IMR-90 (cell line): ENCODE measurements around the gene ZNF747. TPM values are rescaled to one million over a fixed set of nuclear protein-coding genes. Genes with fewer than 3 reads are reported as not detected.

ENCODE experiments used
- ATAC-seq: fragments of 200-7000 bp; cut with Tn5 transposase; 2 replicates; pipeline ENCODE4 v1.9.1; 2020; ENCODE audit warnings: low read depth, mild to moderate bottlenecking, moderate library complexity
- BruUV-seq: library from RNA; stranded (reverse); fragments of 400-500 nt; replicated peaks from 2 replicates; lab custom pipeline; 2021; lab: Mats Ljungman, UMichigan
- CTCF ChIA-PET: fragments of 300-600 bp; formaldehyde crosslinking; extraction: SDS; loops from one replicate; lab custom pipeline; 2021; ENCODE audit warnings: antibody characterized with exemption; lab: Yijun Ruan, JAX
- POLR2A ChIA-PET: fragments of 300-600 bp; sonication (Branson Sonifier 250); formaldehyde crosslinking; loops from one replicate; lab custom pipeline; 2022; ENCODE audit warnings: antibody characterized with exemption; ENCODE audit not compliant: unreplicated experiment; lab: Charles Lee
- DNase-seq: peaks from one replicate; pipeline ENCODE4 v3.0.0; 2013
- H2AFZ ChIP-seq: replicated peaks from 2 replicates; pipeline ENCODE3; 2013; ENCODE audit warnings: low read length, mild to moderate bottlenecking; ENCODE audit not compliant: poor library complexity
- H2AK5ac ChIP-seq: 2 replicates; pipeline ENCODE4 v1.6.1; 2013; ENCODE audit warnings: low read depth, low read length, inconsistent platforms
- H2AK9ac ChIP-seq: replicated peaks from 2 replicates; pipeline ENCODE3; 2013; ENCODE audit warnings: mild to moderate bottlenecking, low read depth, low read length, moderate library complexity; ENCODE audit not compliant: poor library complexity
- H2BK120ac ChIP-seq: 2 replicates; pipeline ENCODE4 v1.6.1; 2013; ENCODE audit warnings: low read depth, low read length, inconsistent platforms
- H2BK15ac ChIP-seq: 3 replicates; pipeline ENCODE4 v1.6.1; 2013; ENCODE audit warnings: low read depth, low read length, inconsistent platforms
- H2BK20ac ChIP-seq: 2 replicates; pipeline ENCODE4 v1.6.1; 2013; ENCODE audit warnings: low read depth, mild to moderate bottlenecking, inconsistent platforms, low read length, moderate library complexity
- H2BK5ac ChIP-seq: 2 replicates; pipeline ENCODE4 v1.6.1; 2013; ENCODE audit warnings: mild to moderate bottlenecking, low read depth, low read length, inconsistent platforms; ENCODE audit not compliant: poor library complexity, severe bottlenecking
- H3K14ac ChIP-seq: replicated peaks from 2 replicates; pipeline ENCODE4 v1.6.1; 2013; ENCODE audit warnings: low read depth, low read length, inconsistent platforms
- H3K18ac ChIP-seq: 2 replicates; pipeline ENCODE4 v1.6.1; 2013; ENCODE audit warnings: low read depth, low read length, control low read depth
- H3K23ac ChIP-seq: 2 replicates; pipeline ENCODE4 v1.6.1; 2013; ENCODE audit warnings: low read depth, low read length, inconsistent platforms
- H3K27ac ChIP-seq: 2 replicates; pipeline ENCODE4 v1.5.1; 2013; ENCODE audit warnings: mild to moderate bottlenecking, control low read depth, low read length; ENCODE audit not compliant: insufficient read depth
- H3K27me3 ChIP-seq: 2 replicates; pipeline ENCODE4 v1.6.1; 2013; ENCODE audit warnings: low read length; ENCODE audit not compliant: control insufficient read depth, insufficient read depth
- H3K36me3 ChIP-seq: 2 replicates; pipeline ENCODE4 v1.6.1; 2013; ENCODE audit warnings: low read length, mixed read lengths; ENCODE audit not compliant: control insufficient read depth, insufficient read depth
- H3K4ac ChIP-seq: 2 replicates; pipeline ENCODE4 v1.6.1; 2013; ENCODE audit warnings: low read depth, low read length, inconsistent platforms
- H3K4me1 ChIP-seq: 2 replicates; pipeline ENCODE4 v1.6.1; 2013; ENCODE audit warnings: low read length, mixed read lengths; ENCODE audit not compliant: control insufficient read depth, insufficient read depth
- H3K4me2 ChIP-seq: 2 replicates; pipeline ENCODE4 v1.6.1; 2013; ENCODE audit warnings: low read depth, mild to moderate bottlenecking, control low read depth, low read length, moderate library complexity
- H3K4me3 ChIP-seq: 2 replicates; pipeline ENCODE4 v1.5.1; 2013; ENCODE audit warnings: low read depth, mild to moderate bottlenecking, control low read depth, low read length, moderate library complexity; ENCODE audit not compliant: insufficient read depth
- H3K56ac ChIP-seq: 2 replicates; pipeline ENCODE4 v1.6.1; 2013; ENCODE audit warnings: low read length, inconsistent platforms; ENCODE audit not compliant: insufficient read depth; ENCODE audit errors: extremely low read depth
- H3K79me1 ChIP-seq, 2 experiments: 2 replicates each; pipeline ENCODE4 v1.6.1; 2013; ENCODE audit warnings: low read length in 2 of 2, inconsistent platforms in 1 of 2, low read depth in 1 of 2
- H3K9ac ChIP-seq: 2 replicates; pipeline ENCODE4 v1.6.1; 2013; ENCODE audit warnings: low read depth, low read length, control low read depth
- H3K9me1 ChIP-seq: 2 replicates; pipeline ENCODE4 v1.6.1; 2013; ENCODE audit warnings: low read length, inconsistent platforms; ENCODE audit not compliant: insufficient read depth
- H3K9me3 ChIP-seq: 2 replicates; pipeline ENCODE4 v1.6.1; 2013; ENCODE audit warnings: low read length; ENCODE audit not compliant: control insufficient read depth, insufficient read depth
- H4K20me1 ChIP-seq: 2 replicates; pipeline ENCODE4 v1.6.1; 2013; ENCODE audit warnings: low read length, inconsistent platforms; ENCODE audit not compliant: insufficient read depth
- H4K5ac ChIP-seq: 2 replicates; pipeline ENCODE4 v1.6.1; 2013; ENCODE audit warnings: mild to moderate bottlenecking, low read depth, low read length, control low read depth
- H4K8ac ChIP-seq, 2 experiments: 2 replicates each; pipeline ENCODE4 v1.6.1; 2013; ENCODE audit warnings: low read depth in 2 of 2, low read length in 2 of 2, control low read depth in 1 of 2, inconsistent platforms in 1 of 2
- H4K91ac ChIP-seq: 2 replicates; pipeline ENCODE4 v1.6.1; 2013; ENCODE audit warnings: low read depth, low read length, inconsistent platforms; ENCODE audit not compliant: insufficient read depth
- BHLHE40 ChIP-seq: fragments of 150-350 bp; IDR thresholded peaks from 2 replicates; pipeline ENCODE4 v1.6.1; 2016; ENCODE audit warnings: mild to moderate bottlenecking, low read depth, low read length
- CEBPB ChIP-seq: IDR thresholded peaks from 2 replicates; pipeline ENCODE4 v1.6.1; 2012; ENCODE audit warnings: low read depth, low read length, improper control_type of control experiment
- CHD1 ChIP-seq: IDR thresholded peaks from 2 replicates; pipeline ENCODE4 v1.6.1; 2012; ENCODE audit warnings: low read depth, low read length, improper control_type of control experiment
- FOS ChIP-seq: fragments of 150-350 bp; IDR thresholded peaks from 2 replicates; pipeline ENCODE4 v1.6.1; 2016; ENCODE audit warnings: low read depth, low read length
- MAFK ChIP-seq: IDR thresholded peaks from 2 replicates; pipeline ENCODE4 v1.6.1; 2012; ENCODE audit warnings: low read depth, low read length, improper control_type of control experiment
- MAZ ChIP-seq: IDR thresholded peaks from 2 replicates; pipeline ENCODE4 v1.6.1; 2012; ENCODE audit warnings: low read depth, mild to moderate bottlenecking, low read length, improper control_type of control experiment, moderate library complexity, borderline replicate concordance
- MXI1 ChIP-seq: IDR thresholded peaks from 2 replicates; pipeline ENCODE4 v1.6.1; 2012; ENCODE audit warnings: low read depth, mild to moderate bottlenecking, low read length, moderate library complexity, borderline replicate concordance
- NFE2L2 ChIP-seq: fragments of 150-350 bp; IDR thresholded peaks from 2 replicates; pipeline ENCODE4 v1.6.1; 2016; ENCODE audit warnings: low read depth, mild to moderate bottlenecking, low read length
- POLR2A ChIP-seq: IDR thresholded peaks from 2 replicates; pipeline ENCODE4 v1.6.1; 2012; ENCODE audit warnings: mild to moderate bottlenecking, low read depth, low read length
- RAD21 ChIP-seq: IDR thresholded peaks from 2 replicates; pipeline ENCODE4 v1.6.1; 2012; ENCODE audit warnings: low read length, improper control_type of control experiment
- RCOR1 ChIP-seq: IDR thresholded peaks from 2 replicates; pipeline ENCODE4 v1.6.1; 2012; ENCODE audit warnings: mild to moderate bottlenecking, low read length, improper control_type of control experiment; ENCODE audit not compliant: insufficient replicate concordance
- RFX5 ChIP-seq: IDR thresholded peaks from 2 replicates; pipeline ENCODE4 v1.8.0; 2012; ENCODE audit warnings: low read depth, mild to moderate bottlenecking, low read length, moderate library complexity
- SMC3 ChIP-seq: fragments of 150-350 bp; IDR thresholded peaks from 2 replicates; pipeline ENCODE4 v1.6.1; 2016; ENCODE audit warnings: low read depth, mild to moderate bottlenecking, antibody characterized with exemption, low read length, moderate library complexity
- USF2 ChIP-seq: fragments of 150-350 bp; IDR thresholded peaks from 2 replicates; pipeline ENCODE4 v1.6.1; 2017; ENCODE audit warnings: mild to moderate bottlenecking, antibody characterized with exemption, low read length, low read depth
- WGBS, 2 experiments: methylation state at CpG; one replicate each; pipeline versions ENCODE4 v1.1.5 to v1.1.7; 2013; ENCODE audit warnings: missing lambda C conversion rate in 2 of 2; ENCODE audit not compliant: insufficient read length in 1 of 2; ENCODE audit errors: extremely low coverage in 2 of 2; 5-methylcytosine and 5-hydroxymethylcytosine counted together
- dilution Hi-C: fragments of 300-500 bp; cut with HindIII; formaldehyde crosslinking; loops from one replicate; pipeline ENCODE4 v1.14.3; 2018; ENCODE audit warnings: low sequenced_read_pairs; ENCODE audit not compliant: unreplicated experiment
- in situ Hi-C: fragments of 300-500 bp; cut with MboI; formaldehyde crosslinking; loops from 3 replicates; pipeline ENCODE4 v1.14.3; 2019; ENCODE audit warnings: low sequenced_read_pairs, inconsistent platforms, mixed read lengths
- intact Hi-C: fragments of 100-400 bp; cut with micrococcal nuclease; formaldehyde crosslinking; loops from 2 replicates; pipeline ENCODE4 v1.10.0; 2022
- polyA plus RNA-seq, 3 experiments: library from polyadenylated mRNA; depleted of rRNA; stranded (reverse); fragments of >200 nt; gene quantifications; 2 replicates each; pipeline ENCODE4 v1.2.3, GENCODE V29; 2012; ENCODE audit warnings: low replicate concordance in 1 of 3
- total RNA-seq: library from RNA; depleted of rRNA; stranded (reverse); fragments of >200 nt; gene quantifications from 2 replicates; pipeline ENCODE4 v1.2.3, GENCODE V29; 2012
- TF ChIP-seq, protein P1 (sequence below): fragments of 150-350 bp; IDR thresholded peaks from 2 replicates; pipeline ENCODE4 v1.6.1; 2016; ENCODE audit warnings: low read depth, mild to moderate bottlenecking, low read length, moderate library complexity, borderline replicate concordance
- TF ChIP-seq, protein P2 (sequence below): conservative IDR thresholded peaks from 2 replicates; pipeline ENCODE4 v1.5.1; 2012; ENCODE audit warnings: mild to moderate bottlenecking, low read depth, low read length, improper control_type of control experiment

Gene ZNF747
- total and polyA plus RNA-seq, 2 of the 4 experiments (the other 2 are of a cell fraction), result 2.0 to 2.9 TPM

DNA sequence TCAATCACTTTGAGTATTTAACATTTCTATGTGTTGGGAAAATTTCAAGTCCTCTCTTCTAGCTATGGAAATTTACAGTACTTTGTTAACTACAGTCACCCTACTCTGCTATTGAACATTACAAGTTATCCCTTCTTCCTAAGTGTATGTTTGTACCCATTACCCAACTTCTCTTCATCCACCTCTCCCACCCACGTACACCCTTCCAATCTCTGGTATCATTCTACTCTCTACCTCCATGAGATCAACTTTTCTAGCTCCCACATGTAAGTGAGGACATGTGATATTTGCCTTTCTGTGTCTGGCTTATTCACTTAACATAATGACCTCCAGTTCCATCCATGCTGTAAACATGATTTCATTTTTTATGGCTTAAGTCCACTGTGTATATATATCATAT is 40.0 kb upstream of the ZNF747 start:
- no peak overlapping the region for H4K91ac ChIP-seq
- peaks cover 4% of the 10 kb centered on the region for H3K4me1 ChIP-seq
- ChIA-PET CTCF (no interaction called here), POLR2A (no interaction called here)
- no peak overlapping the region for H2BK120ac ChIP-seq
- peaks cover 4% of the 10 kb centered on the region for H3K36me3 ChIP-seq
- WGBS, 2 experiments, result no CpG with 5 or more reads among the region's 1 CpG
- no peak for DNase-seq
- dilution Hi-C loops (no loop called here), intact Hi-C loops (no loop called here), in situ Hi-C loops (loop anchor here (5.0 kb wide), 1 partner anchor 37 kb away; no protein-coding TSS in a partner anchor)
- H3K18ac ChIP-seq, result no peak overlapping the region
- no TSS peak for BruUV-seq
- no peak overlapping the region for H3K27ac ChIP-seq
- TF ChIP-seq MAZ (no peak), FOS (no peak), RAD21 (no peak), USF2 (no peak), MAFK (no peak), POLR2A (no peak), RFX5 (no peak), BHLHE40 (no peak), MXI1 (no peak), SMC3 (no peak), CHD1 (no peak), RCOR1 (no peak), CEBPB (no peak), NFE2L2 (no peak)
- TF ChIP-seq, protein P1, sequence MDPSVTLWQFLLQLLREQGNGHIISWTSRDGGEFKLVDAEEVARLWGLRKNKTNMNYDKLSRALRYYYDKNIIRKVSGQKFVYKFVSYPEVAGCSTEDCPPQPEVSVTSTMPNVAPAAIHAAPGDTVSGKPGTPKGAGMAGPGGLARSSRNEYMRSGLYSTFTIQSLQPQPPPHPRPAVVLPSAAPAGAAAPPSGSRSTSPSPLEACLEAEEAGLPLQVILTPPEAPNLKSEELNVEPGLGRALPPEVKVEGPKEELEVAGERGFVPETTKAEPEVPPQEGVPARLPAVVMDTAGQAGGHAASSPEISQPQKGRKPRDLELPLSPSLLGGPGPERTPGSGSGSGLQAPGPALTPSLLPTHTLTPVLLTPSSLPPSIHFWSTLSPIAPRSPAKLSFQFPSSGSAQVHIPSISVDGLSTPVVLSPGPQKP, result no peak
- TF ChIP-seq, protein P2, sequence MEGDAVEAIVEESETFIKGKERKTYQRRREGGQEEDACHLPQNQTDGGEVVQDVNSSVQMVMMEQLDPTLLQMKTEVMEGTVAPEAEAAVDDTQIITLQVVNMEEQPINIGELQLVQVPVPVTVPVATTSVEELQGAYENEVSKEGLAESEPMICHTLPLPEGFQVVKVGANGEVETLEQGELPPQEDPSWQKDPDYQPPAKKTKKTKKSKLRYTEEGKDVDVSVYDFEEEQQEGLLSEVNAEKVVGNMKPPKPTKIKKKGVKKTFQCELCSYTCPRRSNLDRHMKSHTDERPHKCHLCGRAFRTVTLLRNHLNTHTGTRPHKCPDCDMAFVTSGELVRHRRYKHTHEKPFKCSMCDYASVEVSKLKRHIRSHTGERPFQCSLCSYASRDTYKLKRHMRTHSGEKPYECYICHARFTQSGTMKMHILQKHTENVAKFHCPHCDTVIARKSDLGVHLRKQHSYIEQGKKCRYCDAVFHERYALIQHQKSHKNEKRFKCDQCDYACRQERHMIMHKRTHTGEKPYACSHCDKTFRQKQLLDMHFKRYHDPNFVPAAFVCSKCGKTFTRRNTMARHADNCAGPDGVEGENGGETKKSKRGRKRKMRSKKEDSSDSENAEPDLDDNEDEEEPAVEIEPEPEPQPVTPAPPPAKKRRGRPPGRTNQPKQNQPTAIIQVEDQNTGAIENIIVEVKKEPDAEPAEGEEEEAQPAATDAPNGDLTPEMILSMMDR, result no peak
- H2BK5ac ChIP-seq, result no peak overlapping the region
- H3K4me3 ChIP-seq, result no peak overlapping the region
- no peak overlapping the region for H3K9ac ChIP-seq
- H4K8ac ChIP-seq, result no peak overlapping the region
- no peak overlapping the region for H3K56ac ChIP-seq
- no peak overlapping the region for H2AK9ac ChIP-seq
- H3K9me3 ChIP-seq, result no peaks in the 10 kb centered on the region
- no peaks in the 10 kb centered on the region for H4K20me1 ChIP-seq
- H3K27me3 ChIP-seq, result no peaks in the 10 kb centered on the region
- no peak overlapping the region for H2AK5ac ChIP-seq
- H3K4ac ChIP-seq, result no peak overlapping the region
- ATAC-seq, result no peak
- H2BK15ac ChIP-seq, result no peak overlapping the region
- no peak overlapping the region for H4K5ac ChIP-seq
- no peak overlapping the region for H2AFZ ChIP-seq
- H3K23ac ChIP-seq, result no peak overlapping the region
- H3K9me1 ChIP-seq, result no peaks in the 10 kb centered on the region
- H2BK20ac ChIP-seq, result no peak overlapping the region
- H3K4me2 ChIP-seq, result no peak overlapping the region
- no peak overlapping the region for H3K14ac ChIP-seq
- H3K79me1 ChIP-seq, result peaks cover 5 to 33% of the 10 kb centered on the region in 2 experiments; a peak in 3 of 4 replicates
